PC-3 (cell line): ENCODE measurements around the gene FBLIM1.

Experiments used
- CTCF ChIP-seq: fragments of 300-600 bp; sonication (generic); conservative IDR thresholded peaks from 2 replicates; pipeline ENCODE4 v1.5.1; 2017; ENCODE audit warnings: antibody characterized with exemption, low read depth, mild to moderate bottlenecking, low read length
- EZH2 ChIP-seq: fragments of 300-600 bp; sonication (generic); IDR thresholded peaks from one replicate; pipeline ENCODE4 v1.6.1; 2017; ENCODE audit warnings: antibody characterized with exemption, mild to moderate bottlenecking, low read length; ENCODE audit not compliant: unreplicated experiment
- EZH2phosphoT487 ChIP-seq: fragments of 300-600 bp; sonication (generic); IDR thresholded peaks from 2 replicates; pipeline ENCODE4 v1.6.1; 2018; ENCODE audit warnings: mild to moderate bottlenecking, antibody characterized with exemption, low read length, borderline replicate concordance

DNA sequence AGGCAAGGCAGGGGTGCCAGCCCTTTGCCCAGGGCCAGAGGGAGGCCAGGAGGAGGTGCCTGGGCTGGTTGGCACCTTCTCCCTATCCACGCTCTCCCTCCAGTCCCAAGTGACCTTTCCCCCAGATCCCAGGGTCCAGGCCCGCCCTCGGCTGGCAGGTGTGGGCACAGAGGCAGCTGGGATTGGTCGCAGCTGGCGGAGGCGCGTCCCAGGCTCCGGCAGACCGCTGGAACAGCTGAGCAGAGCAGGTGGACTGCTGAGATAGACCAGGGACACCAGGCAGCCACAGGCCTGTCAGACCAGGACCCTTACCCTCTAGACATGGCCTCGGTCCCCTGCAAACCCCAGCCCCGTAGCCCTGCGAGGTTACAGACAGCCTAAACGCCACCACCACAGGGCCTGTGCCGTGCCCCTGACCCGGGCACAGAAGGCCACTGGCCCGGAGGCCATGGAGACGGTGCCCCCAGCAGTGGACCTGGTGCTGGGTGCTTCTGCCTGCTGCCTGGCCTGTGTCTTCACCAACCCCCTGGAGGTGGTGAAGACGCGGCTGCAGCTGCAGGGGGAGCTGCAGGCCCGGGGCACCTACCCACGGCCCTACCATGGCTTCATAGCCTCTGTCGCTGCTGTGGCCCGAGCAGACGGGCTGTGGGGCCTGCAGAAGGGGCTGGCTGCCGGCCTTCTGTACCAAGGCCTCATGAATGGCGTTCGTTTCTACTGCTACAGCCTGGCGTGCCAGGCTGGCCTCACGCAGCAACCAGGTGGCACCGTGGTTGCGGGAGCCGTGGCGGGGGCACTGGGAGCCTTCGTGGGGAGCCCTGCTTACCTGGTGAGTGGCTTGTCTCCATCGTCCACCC lies 22.3 kb upstream of the FBLIM1 start, which contains the start of gene SLC25A34:
- TF ChIP-seq CTCF, result no peak
- no peak for TF ChIP-seq EZH2
- TF ChIP-seq EZH2phosphoT487, result no peak
